GM19455 (cell line): ENCODE results near the gene ISLR2.

Experiments
- ATAC-seq: cut with Tn5 transposase; IDR thresholded peaks from one replicate; pipeline ENCODE4 v1.9.1; 2021; ENCODE audit not compliant: unreplicated experiment

Gene ISLR2

GRCh38 chr15:74128785-74129585 lies 1.4 kb upstream of the ISLR2 start:
- no peak for ATAC-seq

- no peak for ATAC-seq
Observed at GRCh38 chr15:74129586-74130154, 716 bp upstream of the ISLR2 start.

GRCh38 chr15:74130849-74131627 lies 652 bp downstream of the ISLR2 start:
- ATAC-seq: no peak

- no peak for ATAC-seq
Observed at GRCh38 chr15:74131628-74132413, 1.4 kb downstream of the ISLR2 start.

- ATAC-seq: no peak
Observed at GRCh38 chr15:74132681-74133651, 2.6 kb downstream of the ISLR2 start.

GRCh38 chr15:74133694-74134386 lies 3.5 kb downstream of the ISLR2 start:
- ATAC-seq: no peak

GRCh38 chr15:74134387-74135027 lies 4.1 kb downstream of the ISLR2 start:
- ATAC-seq: no peak

GRCh38 chr15:74135041-74135565 lies 4.7 kb downstream of the ISLR2 start:
- ATAC-seq: no peak

- ATAC-seq: no peak
Observed at GRCh38 chr15:74136540-74136813, 6.1 kb downstream of the ISLR2 start.

- ATAC-seq: no peak
Observed at GRCh38 chr15:74136814-74137536, 6.6 kb downstream of the ISLR2 start.

- ATAC-seq: no peak
Observed at GRCh38 chr15:74137537-74137894, 7.1 kb downstream of the ISLR2 start.

GRCh38 chr15:74138642-74139041 lies 8.3 kb downstream of the ISLR2 start:
- ATAC-seq: no peak

- no peak for ATAC-seq
Observed at GRCh38 chr15:74141591-74141990, 11.2 kb downstream of the ISLR2 start.

- ATAC-seq: no peak
Observed at GRCh38 chr15:74144153-74144775, 13.9 kb downstream of the ISLR2 start.

GRCh38 chr15:74146277-74146800 lies 16.0 kb downstream of the ISLR2 start:
- ATAC-seq: no peak

- no peak for ATAC-seq
Observed at GRCh38 chr15:74147051-74147450, 16.7 kb downstream of the ISLR2 start.

GRCh38 chr15:74155766-74156417 lies 25.5 kb downstream of the ISLR2 start:
- no peak for ATAC-seq
